ENCODE data around the gene PXYLP1.
"Not testable (repeated sequence)": the region's sequence is repeated elsewhere in the genome, so short reads cannot be mapped to it uniquely, and the experiment has no call there.

PXYLP1 gene

DNA sequence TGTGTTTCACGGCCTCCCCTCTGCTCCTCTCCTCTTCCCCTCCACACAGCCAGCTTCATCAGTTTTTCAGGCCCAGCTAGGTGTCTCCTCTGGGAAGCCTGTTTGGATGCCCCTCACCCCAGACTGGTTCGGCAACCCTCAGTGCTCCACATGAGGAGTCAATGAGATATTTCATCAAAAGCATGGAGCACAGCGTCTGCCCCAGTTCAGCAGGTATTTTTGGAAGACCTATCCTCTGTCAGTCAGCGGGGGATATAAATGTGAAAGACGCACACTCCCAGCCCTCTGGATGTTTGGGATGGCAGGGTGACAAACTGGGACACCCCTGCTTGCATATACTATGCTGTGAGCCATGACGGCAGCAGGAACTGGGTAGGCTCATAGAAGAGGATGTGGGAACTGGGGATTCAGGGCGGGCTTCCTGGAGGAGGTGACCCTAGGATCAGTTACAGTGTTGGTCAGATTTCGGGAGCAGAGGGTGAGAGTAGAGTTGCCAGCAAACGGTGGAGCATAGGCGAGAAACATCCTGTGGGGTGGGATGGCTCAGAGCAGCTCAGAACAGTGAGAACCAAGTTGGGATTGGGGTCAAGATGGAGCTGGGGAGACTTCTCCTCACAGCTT, 42.9 kb downstream of the PXYLP1 start:
- DNase-seq: no peak

DNA sequence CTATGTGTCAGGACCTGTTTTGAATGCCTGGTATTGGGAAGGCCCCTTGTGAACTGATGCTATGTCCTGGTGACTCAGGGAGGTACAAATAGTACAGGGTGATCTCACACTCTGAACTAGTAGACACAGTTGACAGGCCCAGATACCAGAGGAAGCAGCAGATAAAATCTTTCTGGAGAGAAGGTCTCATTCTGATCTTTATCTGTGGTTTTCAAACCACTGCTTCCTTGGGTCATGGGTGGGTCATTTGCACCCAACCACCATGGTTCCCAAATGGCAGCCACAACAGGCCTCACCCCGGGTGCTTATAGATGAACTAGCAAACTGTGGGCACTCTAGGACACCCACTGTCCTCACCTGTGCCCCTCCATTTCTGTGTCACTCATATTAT, 43.4 kb downstream of the PXYLP1 start:
- no peak for DNase-seq

DNA sequence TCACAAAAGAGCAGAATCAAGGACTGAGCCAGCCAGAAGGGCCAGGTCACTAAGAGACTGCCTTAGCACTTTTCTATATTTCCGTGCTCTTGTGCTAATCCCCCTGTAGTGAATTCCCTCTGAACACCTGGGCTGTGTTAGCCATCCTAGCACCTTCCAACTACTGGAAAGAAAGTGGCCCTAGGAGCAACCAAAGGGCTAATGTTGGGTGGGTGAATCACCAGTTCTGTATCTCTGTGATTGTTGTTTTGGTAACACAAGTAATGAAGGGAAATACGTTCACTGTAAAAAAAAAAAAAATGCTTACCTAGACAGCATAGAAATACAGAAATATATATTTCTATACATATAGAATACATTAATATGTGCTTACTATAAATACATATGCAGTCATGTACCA, 43.9 kb downstream of the PXYLP1 start:
- no peak for DNase-seq

DNA sequence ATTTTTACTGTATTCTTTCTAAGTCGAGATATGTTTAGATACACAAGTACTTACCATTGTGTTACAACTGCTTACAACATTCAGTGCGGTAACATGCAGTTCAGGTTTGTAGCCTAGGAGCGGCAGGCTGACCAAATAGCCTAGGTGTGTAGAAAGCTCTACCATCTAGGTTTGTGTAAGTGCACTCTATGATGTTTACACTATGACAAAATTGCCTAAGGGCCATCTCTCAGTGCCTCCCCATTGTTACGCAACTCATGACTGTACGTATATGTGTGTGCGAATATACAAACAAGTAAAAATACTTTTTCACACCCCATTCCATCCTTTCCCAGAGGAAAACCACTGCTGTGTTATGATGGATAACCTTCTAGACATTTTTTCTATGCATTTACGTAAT, 44.3 kb downstream of the PXYLP1 start:
- no peak for DNase-seq

DNA sequence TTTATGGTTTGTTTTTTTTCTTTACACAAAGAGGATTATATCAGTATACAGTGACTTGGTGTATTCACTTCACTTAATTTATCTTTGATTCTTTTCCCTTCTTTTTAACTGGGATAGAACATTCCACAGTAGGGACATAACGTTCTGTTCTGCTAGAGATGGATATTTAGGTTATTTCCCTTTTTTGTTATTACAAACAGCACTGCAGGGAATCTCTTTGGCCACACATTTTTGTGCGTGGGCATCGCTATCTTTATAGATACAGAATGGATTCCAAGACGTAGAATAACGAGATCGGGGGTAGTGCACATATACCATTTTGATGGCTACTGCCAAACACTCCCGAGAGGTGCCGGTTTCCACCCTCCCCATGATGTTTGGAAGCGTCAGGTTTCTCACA, 44.8 kb downstream of the PXYLP1 start:
- DNase-seq: no peak

DNA sequence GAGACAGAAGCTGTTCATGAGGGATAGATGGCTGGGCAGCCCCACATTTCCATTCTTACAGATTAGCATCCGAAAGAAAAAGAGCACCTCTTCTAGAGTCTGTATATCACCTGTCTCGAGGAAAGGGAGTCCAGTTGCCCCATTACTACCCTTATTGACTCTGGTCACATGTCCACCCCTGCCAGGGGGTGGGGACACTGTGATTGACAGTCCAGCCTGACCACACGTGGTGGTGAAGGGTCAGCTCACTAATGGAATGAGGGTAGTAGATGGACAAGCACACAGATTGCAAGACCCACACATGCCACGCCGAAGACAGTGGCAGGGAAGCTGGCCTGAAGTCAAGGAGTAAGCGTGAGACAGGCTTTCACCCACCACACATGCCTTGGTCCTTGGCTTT, 45.8 kb downstream of the PXYLP1 start:
- DNase-seq: no peak

DNA sequence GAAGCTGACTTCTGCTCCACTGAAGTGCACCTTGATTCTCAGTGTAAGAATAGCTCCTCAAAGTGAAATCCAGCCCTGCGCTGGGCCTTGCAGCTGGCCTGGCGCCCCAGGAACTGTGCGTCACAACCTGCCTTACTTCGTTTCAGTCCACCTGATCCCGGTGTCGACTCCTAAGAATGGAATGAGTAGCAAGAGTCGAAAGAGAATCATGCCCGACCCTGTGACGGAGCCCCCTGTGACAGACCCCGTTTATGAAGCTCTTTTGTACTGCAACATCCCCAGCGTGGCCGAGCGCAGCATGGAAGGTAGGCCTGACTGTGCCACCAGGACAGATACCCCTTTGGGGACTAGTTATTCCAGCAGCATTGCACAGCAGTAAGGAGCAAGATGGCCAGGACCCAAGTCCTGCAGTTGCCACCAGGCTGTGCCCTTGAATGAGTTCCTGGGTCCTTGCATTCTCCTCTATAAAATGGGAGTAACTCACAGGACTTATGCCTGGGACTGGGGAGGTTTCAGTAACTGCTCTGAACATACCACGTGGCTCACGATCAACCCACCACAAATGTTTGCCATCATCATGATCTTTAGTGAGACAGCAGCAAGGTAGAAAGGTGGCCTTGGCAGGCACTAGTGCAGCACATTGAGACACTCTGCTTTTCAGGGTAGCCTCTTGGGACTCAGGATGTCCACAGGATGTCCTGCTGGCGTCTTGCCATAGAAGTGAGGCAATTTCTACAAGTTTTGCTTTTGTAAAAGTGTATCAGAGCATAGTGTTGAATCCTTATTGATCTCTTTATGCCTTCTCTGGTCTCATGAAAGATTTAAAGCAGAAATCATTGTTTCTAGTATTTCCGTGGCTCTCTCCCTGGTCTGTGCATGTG, 46.8 kb downstream of the PXYLP1 start:
- DNase-seq: no peak

DNA sequence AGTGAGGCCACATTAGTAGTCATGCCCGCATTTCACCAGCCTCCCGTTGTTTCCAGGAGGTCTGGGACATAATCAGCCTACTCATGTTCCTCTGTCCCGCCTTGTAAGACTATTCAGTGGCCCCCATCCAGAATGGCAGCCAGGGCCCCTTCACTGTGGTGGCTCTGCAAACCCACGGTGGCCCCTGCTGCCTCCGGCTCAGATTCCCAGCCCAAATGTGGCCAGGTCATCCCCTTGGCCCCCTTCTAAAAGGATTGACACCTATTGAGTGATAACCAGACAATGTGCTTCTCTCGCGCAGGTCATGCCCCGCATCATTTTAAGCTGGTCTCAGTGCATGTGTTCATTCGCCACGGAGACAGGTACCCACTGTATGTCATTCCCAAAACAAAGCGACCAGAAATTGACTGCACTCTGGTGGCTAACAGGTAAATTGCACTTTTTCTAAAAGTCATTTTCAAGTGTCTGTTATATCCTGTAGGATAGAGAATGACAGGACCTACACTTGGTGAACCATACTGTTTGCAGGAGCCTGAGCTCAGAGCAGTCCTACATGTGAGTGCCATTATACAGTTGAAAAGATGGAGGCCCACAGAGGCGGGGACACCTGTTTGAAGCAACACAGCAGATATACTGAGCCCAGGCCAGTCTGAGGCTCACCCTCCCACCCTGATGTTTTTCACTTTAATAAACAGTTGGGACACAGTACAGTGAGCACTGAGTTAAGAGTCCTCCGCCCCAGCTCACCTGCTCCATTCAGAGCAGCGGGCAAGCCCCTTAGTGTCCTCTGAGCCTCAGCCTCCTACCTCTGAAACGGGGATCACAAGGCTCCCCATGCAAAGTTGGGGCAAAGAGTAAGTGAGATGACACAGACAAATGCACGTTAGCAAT, 47.7 kb downstream of the PXYLP1 start:
- no peak for DNase-seq

DNA sequence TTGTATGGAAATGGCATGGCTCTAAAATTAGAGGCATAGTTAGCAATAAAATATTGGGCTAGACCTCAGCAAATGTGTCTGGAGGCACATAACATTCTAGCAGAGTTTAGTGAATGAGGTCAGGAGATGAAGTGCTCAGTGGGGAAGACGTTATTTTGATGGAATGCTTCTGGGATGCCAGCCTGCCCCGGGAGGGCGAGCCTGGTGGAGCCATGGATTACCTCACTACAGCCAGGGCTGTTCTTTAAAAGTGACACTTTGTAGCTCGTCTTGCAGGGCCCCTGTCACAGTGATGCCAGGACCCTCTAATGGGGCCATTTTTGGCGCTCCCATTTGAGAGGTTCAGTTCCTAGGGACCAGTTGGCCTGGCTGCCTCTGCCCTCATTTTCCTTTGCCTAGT, 48.5 kb downstream of the PXYLP1 start:
- DNase-seq: no peak

DNA sequence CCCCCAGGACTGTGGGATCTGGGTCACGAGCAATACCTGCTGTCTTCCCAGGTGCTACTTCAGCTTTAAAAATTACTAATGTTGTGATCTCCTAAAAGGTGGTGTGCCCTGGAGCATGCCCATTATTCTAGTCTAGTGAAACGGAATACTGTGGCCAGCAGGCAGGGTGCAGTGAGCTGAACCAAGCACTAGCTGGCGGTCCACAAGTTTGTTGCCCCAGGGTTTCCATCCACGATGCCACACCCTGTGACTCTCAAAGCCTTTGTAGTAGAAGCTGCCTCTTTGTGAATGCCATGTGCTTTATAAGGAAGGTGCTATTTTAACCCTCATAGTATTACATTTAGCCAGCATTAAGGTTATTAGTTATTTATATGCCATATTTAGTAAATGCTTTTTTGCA, 49.1 kb downstream of the PXYLP1 start:
- DNase-seq: no peak

DNA sequence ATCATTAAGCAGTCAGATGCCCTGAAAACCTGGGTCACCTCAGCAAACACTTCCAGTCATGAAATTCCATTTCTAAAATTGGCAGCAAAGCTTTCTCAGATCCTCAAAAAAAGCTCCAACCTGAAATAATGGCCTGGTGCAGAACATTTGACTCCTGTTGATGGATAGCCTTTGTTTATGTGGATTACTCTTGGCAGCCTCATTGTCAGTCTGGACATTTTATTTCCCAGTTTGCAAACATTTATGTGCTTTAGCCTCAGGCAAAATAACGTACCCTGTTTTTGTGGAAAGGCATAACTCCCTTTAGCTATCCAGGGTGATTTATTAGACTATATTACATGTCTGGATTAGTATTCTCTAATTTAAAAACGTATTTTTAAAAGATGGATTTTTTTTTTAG, 53.9 kb downstream of the PXYLP1 start:
- DNase-seq: no peak

DNA sequence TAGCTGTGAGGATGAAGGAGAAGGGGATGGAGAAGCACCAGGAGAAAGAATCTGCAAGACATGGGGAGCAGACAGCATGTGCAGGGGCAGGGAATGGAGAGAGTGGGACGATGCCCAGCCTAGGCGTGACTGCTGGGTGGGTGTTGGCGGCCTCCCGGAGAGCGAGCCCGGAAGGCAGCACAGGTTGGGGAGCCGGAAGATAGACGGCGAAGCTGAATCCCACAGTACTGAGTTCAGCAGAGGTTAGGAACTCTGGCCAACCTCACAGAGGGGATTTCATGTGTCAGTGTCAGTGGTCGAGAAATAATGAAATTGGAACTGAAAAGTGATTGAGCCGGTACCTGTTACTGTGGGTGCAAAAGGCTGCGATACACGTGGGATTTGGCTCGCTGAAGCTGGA, 55.2 kb downstream of the PXYLP1 start:
- DNase-seq: no peak

DNA sequence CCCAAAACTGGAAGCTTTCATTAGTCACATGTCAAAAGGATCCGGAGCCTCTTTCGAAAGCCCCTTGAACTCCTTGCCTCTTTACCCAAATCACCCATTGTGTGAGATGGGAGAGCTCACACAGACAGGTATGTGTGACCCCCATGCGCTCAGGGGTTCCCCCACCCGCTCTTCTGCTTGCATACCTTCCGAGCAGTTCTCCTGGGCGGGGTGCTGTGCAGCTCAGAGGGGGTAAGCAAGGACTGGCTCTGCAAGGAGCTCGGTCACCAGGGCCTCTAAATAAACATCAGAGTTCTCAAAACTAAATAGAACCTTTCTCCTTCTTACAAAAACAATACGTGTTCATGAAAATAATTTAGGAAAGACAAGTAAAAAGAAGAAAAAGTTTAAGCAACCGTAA, 55.7 kb downstream of the PXYLP1 start:
- DNase-seq: no peak

DNA sequence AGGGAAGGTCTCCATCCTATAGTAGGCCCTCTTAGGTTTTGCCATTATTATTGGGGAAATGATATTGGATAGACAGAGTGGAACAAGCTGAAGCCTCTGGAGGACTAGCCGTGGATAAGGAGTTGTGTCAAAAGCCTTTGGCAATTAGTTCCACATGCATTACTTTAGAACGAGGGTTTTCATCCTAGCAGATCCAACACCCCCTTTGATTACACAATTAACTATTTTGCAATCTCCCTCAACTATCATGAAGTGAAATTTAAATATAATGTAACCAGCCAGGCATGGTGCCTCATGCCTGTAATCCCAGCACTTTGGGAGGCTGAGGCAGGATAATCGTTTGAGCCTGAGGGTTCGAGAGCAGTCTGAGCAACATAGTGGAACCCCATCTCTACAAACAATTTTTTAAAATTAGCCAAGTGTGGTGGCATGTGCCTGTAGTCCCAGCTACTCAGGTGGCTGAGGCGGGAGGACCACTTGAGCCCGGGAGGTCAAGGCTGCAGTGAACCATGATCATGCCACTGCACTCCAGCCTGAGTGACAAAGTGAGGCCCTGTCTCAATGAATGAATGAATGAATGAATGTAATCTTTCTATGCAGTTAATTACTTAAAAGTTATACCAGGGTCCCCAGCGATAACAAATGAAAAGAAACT, 56.8 kb downstream of the PXYLP1 start:
- DNase-seq: no peak

DNA sequence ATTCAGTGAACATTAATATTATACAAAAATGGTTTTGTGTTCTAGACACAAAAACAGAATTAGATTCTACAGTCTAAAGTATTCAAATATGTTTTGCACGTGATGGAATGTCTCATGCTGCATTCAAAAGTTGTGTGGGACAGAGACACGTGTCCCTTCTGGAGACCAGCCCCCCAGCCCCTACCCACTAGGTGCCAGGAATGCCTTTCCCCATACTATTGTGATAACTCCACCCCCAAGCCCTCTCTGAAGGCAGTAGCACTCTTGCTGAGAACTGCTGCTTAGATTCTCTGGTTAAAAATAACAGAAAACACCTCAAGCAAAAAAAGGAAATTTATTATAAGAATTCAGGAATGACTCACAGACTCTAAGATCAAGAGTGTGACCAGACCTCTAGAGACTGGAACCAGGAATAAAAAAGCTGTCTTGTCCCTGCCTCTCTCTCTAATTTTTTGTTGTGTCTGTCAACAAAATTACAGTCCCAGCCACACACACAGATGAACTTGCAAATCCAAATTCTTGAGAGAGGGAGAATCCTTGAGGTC, 57.7 kb downstream of the PXYLP1 start:
- no peak for DNase-seq

DNA sequence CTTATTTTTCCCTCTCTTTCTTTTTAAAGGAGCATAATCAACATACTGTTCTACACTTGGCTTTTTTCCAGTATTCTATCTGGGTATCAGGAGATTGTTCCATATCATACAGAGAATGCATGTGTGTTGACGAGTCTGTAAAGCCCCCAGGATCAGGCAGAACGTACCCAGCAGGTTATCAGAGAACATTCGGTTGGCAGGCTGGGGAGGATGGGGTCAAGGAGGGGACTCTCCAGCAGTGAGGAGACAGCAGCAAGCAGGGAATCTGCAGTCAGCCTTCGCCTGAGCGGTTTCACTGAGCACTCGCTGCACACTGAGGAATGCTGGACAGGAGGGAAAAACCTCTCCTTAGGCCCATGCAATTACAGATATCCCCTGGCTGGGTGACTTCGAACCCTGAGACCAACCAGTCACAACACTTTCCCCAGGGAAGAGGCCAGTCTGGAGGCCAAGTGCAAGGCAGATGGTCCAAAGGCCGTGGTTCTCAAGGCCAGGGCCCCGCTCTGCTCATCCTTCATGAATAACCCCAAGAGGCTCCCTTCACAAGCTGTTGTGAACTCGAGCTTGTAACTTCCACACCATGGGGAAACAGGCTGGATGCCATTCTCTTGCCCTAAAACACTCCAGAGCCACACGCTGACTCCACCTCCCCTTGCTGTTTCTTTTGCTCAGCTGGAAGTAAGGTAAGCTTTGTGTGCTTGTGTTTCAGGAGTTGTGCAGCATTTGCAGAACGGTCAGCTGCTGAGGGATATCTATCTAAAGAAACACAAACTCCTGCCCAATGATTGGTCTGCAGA, 60.1 kb downstream of the PXYLP1 start:
- no peak for DNase-seq

DNA sequence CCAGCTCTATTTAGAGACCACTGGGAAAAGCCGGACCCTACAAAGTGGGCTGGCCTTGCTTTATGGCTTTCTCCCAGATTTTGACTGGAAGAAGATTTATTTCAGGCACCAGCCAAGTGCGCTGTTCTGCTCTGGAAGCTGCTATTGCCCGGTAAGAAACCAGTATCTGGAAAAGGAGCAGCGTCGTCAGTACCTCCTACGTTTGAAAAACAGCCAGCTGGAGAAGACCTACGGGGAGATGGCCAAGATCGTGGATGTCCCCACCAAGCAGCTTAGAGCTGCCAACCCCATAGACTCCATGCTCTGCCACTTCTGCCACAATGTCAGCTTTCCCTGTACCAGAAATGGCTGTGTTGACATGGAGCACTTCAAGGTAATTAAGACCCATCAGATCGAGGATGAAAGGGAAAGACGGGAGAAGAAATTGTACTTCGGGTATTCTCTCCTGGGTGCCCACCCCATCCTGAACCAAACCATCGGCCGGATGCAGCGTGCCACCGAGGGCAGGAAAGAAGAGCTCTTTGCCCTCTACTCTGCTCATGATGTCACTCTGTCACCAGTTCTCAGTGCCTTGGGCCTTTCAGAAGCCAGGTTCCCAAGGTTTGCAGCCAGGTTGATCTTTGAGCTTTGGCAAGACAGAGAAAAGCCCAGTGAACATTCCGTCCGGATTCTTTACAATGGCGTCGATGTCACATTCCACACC, 60.9 kb downstream of the PXYLP1 start:
- DNase-seq: no peak

DNA sequence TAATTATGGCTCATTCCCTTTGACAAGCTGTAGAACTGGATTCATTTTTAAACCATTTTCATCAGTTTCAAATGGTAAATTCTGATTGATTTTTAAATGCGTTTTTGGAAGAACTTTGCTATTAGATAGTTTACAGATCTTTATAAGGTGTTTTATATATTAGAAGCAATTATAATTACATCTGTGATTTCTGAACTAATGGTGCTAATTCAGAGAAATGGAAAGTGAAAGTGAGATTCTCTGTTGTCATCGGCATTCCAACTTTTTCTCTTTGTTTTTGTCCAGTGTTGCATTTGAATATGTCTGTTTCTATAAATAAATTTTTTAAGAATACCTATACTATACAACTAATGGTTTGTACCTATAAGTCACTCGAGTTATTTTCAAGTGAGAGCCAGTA, 62.7 kb downstream of the PXYLP1 start:
- no peak for DNase-seq

DNA sequence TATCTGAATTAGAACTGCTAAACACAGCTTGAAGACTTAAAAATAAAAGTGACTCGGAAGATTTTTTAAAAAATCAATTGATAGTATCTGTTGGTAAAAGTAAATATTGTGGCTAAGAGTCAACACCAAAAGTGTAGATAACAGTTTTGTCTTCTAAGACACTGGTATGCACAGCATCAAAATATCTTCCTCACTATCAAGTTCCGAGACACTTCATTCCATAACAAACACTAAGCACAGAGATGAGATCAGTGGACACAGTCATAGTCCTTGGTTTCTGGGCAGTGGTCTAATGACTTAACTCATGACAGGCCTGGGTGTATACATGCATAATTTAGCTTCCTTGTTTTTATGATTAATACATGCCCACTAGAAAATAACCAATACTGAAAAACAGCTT, 63.2 kb downstream of the PXYLP1 start:
- no peak for DNase-seq

DNA sequence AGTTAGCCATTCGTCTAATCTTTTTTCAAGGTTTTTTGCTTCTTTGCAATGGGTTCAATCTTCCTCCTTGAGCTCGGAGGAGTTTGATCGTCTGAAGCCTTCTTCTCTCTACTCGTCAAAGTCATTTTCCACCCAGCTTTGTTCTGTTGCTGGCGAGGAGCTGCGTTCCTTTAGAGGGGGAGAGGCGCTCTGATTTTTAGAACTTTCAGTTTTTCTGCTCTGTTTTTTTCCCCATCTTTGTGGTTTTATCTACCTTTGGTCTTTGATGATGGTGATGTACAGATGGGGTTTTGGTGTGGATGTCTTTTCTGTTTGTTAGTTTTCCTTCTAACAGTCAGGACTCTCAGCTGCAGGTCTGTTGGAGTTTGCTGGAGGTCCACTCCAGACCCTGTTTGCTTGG, 68.8 kb downstream of the PXYLP1 start:
- not testable (repeated sequence) for DNase-seq
